ENCODE data around the gene FER1L5.

Gene FER1L5

DNA sequence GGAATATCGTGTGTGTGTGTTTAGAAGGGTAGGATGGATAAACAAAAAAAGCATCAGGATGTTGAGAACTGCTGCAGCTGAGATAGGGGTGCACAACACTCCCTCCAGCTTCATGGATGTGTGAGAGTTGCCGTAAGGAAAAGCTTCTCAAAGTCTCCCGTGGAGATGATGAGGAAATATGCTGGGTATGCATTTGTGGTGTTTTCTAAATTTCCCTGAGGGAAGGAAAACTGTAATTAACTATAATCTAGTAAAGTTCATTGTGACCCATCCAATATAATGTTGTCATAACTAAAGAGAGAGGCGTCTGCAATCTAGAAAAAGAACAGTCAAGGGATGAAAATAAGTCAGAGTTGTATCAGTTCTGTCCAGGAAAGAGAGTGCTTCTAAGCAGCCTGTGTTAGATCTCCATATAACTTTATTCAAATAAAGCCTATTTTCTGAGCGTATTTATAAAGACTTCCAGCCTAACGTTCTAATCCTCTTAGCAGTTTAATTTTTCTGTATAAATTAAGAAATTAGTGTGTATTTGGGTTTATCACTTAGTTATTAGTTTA, 104.6 kb downstream of the FER1L5 start:
- H3K9ac ChIP-seq: no peak overlapping the region
- no peak overlapping the region for H3K4me2 ChIP-seq (ENCODE audit: low read length)
- no peaks in the 10 kb centered on the region for H3K9me3 ChIP-seq (ENCODE audit: control insufficient read depth, low read length)
- H2AFZ ChIP-seq: no peak overlapping the region
- no peaks in the 10 kb centered on the region for H3K36me3 ChIP-seq (ENCODE audit: control insufficient read depth, insufficient read depth, low read length)
- H3K4me1 ChIP-seq: no peaks in the 10 kb centered on the region
- no peak overlapping the region for H3K4me3 ChIP-seq (ENCODE audit: low read depth, low read length)
- no peaks in the 10 kb centered on the region for H3K79me2 ChIP-seq
- H3K27me3 ChIP-seq (ENCODE audit: control insufficient read depth, insufficient read depth, low read length): no peaks in the 10 kb centered on the region
- TF ChIP-seq, protein P1, sequence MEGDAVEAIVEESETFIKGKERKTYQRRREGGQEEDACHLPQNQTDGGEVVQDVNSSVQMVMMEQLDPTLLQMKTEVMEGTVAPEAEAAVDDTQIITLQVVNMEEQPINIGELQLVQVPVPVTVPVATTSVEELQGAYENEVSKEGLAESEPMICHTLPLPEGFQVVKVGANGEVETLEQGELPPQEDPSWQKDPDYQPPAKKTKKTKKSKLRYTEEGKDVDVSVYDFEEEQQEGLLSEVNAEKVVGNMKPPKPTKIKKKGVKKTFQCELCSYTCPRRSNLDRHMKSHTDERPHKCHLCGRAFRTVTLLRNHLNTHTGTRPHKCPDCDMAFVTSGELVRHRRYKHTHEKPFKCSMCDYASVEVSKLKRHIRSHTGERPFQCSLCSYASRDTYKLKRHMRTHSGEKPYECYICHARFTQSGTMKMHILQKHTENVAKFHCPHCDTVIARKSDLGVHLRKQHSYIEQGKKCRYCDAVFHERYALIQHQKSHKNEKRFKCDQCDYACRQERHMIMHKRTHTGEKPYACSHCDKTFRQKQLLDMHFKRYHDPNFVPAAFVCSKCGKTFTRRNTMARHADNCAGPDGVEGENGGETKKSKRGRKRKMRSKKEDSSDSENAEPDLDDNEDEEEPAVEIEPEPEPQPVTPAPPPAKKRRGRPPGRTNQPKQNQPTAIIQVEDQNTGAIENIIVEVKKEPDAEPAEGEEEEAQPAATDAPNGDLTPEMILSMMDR (IDR thresholded peaks at IDR 0.05): no peak
- H3K27ac ChIP-seq: no peak overlapping the region

DNA sequence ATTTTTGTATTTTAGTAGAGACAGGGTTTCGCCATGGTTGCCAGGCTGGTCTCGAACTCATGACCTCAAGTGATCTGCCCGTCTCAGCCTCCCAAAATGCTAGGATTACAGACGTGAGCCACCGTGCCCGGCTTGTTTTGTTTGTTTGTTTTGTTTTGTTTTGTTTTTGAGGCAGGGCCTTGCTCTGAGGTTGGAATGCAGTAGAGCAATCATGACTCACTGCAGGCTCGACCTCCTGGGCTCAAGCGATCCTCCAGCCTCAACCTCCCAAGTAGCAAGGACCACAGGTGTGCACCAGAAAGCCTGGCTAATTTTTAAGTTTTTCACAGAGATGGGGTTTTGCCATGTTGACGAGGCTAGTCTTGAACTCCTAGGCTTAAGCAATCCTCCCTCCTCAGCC, 109.2 kb downstream of the FER1L5 start:
- Histone ChIP-seq H3K4me3 (ENCODE audit: low read depth, low read length) (no peak overlapping the region), H3K79me2 (no peaks in the 10 kb centered on the region), H3K4me2 (ENCODE audit: low read length) (no peak overlapping the region), H3K9ac (no peak overlapping the region), H3K9me3 (ENCODE audit: control insufficient read depth, low read length) (no peaks in the 10 kb centered on the region), H2AFZ (no peak overlapping the region), H3K36me3 (ENCODE audit: control insufficient read depth, insufficient read depth, low read length) (no peaks in the 10 kb centered on the region), H3K4me1 (no peaks in the 10 kb centered on the region), H3K27ac (no peak overlapping the region), H3K27me3 (ENCODE audit: control insufficient read depth, insufficient read depth, low read length) (no peaks in the 10 kb centered on the region)
- TF ChIP-seq, protein P1 (IDR thresholded peaks at IDR 0.05): no peak

DNA sequence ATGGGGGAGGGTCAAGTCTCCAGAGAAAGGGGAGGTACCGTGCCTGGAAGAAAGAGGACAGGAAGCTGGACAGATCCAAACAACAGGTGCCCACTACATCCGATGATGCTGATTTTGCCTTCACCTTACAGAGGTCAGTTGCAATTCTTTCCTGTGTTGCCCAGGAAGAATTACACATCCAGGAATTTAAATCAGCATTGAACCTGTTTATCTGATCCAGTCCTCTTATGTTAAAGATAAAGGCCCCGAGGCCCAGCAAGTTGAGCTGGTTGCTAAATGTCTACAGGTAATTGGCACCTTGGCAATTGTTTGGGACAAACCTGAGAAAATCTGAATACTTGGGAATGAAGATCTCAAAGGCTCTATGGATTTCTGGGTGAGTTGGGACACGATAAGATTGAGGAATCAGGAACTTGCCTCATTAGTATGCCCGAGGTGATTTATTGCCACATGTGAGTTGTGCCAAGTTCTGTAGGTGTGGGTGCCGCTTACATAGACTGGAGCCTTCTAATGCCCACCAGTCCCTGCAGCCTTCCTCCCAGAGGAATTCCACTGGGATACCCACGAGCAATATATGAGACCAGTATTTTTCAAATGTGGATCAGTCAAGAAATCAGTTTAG, 111.2 kb downstream of the FER1L5 start:
- no peak overlapping the region for H3K4me2 ChIP-seq (ENCODE audit: low read length)
- H3K9me3 ChIP-seq (ENCODE audit: control insufficient read depth, low read length): no peaks in the 10 kb centered on the region
- TF ChIP-seq, protein P1 (IDR thresholded peaks at IDR 0.05): no peak
- H3K9ac ChIP-seq: no peak overlapping the region
- no peak overlapping the region for H3K4me3 ChIP-seq (ENCODE audit: low read depth, low read length)
- H2AFZ ChIP-seq: no peak overlapping the region
- H3K36me3 ChIP-seq (ENCODE audit: control insufficient read depth, insufficient read depth, low read length): no peaks in the 10 kb centered on the region
- H3K79me2 ChIP-seq: no peaks in the 10 kb centered on the region
- no peak overlapping the region for H3K27ac ChIP-seq
- H3K4me1 ChIP-seq: no peaks in the 10 kb centered on the region
- H3K27me3 ChIP-seq (ENCODE audit: control insufficient read depth, insufficient read depth, low read length): no peaks in the 10 kb centered on the region

DNA sequence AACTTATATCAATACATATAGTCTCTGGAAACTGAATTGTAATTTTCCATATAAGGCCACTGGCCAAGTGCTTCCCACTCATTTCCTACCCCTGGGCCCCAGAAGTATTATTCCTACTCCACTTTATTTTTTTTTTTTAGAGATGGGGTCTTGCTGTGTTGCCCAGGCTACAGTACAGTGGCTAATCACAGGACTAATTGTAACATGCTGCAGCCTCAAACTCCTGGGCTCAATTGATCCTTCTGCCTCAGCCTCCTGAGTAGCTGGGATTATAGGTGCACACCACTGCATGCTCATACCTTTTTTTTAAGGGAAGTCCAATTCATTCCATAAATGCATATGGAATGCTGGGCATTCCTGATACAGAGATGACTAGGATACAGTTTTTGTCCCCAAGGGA, 111.8 kb downstream of the FER1L5 start:
- Histone ChIP-seq H3K27ac (no peak overlapping the region), H3K4me2 (ENCODE audit: low read length) (no peak overlapping the region), H2AFZ (no peak overlapping the region), H3K27me3 (ENCODE audit: control insufficient read depth, insufficient read depth, low read length) (no peaks in the 10 kb centered on the region), H3K79me2 (no peaks in the 10 kb centered on the region), H3K9ac (no peak overlapping the region), H3K36me3 (ENCODE audit: control insufficient read depth, insufficient read depth, low read length) (no peaks in the 10 kb centered on the region), H3K9me3 (ENCODE audit: control insufficient read depth, low read length) (no peaks in the 10 kb centered on the region), H3K4me1 (no peaks in the 10 kb centered on the region), H3K4me3 (ENCODE audit: low read depth, low read length) (no peak overlapping the region)
- TF ChIP-seq, protein P1 (IDR thresholded peaks at IDR 0.05): no peak

Data from parathyroid adenoma (tissue), 2 donors.